Measurements from ENCODE around the gene USP4.
"Not testable (repeated sequence)": the region's sequence is repeated elsewhere in the genome, so short reads cannot be mapped to it uniquely, and the experiment has no call there.

USP4 gene

GRCh38 chr3:49333916-49334633 is 5.8 kb downstream of the USP4 start:
- TF ChIP-seq CTCF (conservative IDR thresholded peaks at IDR 0.05; ENCODE audit: low read depth) = no peak
- POLR2A ChIA-PET (ENCODE audit: low non-redundant PET) = interaction anchor here (0.5 kb wide), 1 partner anchor 23 kb away, joined by 5 read pairs; no protein-coding TSS in a partner anchor
- CTCF ChIA-PET = no interaction called here
- H3K27ac ChIP-seq = no peak overlapping the region
- DNase-seq (ENCODE audit: low spot score) = no peak

GRCh38 chr3:49333091-49333490 is 6.8 kb downstream of the USP4 start:
- H3K27ac ChIP-seq = no peak overlapping the region
- no peak for DNase-seq (ENCODE audit: low spot score)
- POLR2A ChIA-PET (ENCODE audit: low non-redundant PET) = no interaction called here
- CTCF ChIA-PET = no interaction called here
- no peak for TF ChIP-seq CTCF (conservative IDR thresholded peaks at IDR 0.05; ENCODE audit: low read depth)

- TF ChIP-seq CTCF (conservative IDR thresholded peaks at IDR 0.05; ENCODE audit: low read depth) = no peak
- ChIA-PET CTCF (no interaction called here), POLR2A (ENCODE audit: low non-redundant PET) (no interaction called here)
These were observed 10.7 kb downstream of the USP4 start for GRCh38 chr3:49329186-49329585.

GRCh38 chr3:49328350-49328749 is 11.5 kb downstream of the USP4 start:
- H3K27ac ChIP-seq = peak overlapping the region; percentile 69
- CTCF ChIA-PET; POLR2A ChIA-PET (ENCODE audit: low non-redundant PET); DNase-seq (ENCODE audit: low spot score): not testable (repeated sequence)

More at GRCh38 chr3:49329186-49329585, 10.7 kb downstream of the USP4 start:
- DNase-seq (ENCODE audit: low spot score) = no peak
- H3K27ac ChIP-seq = peak overlapping the region; percentile 69

GRCh38 chr3:49327485-49327884 is 12.4 kb downstream of the USP4 start:
- no peak for DNase-seq (ENCODE audit: low spot score)
- ChIA-PET CTCF (no interaction called here), POLR2A (ENCODE audit: low non-redundant PET) (no interaction called here)
- H3K27ac ChIP-seq = no peak overlapping the region
- TF ChIP-seq CTCF (conservative IDR thresholded peaks at IDR 0.05; ENCODE audit: low read depth) = no peak; the same call in 1 of the 2 replicates

- DNase-seq (ENCODE audit: low spot score) = no peak
- no peak for TF ChIP-seq CTCF (conservative IDR thresholded peaks at IDR 0.05; ENCODE audit: low read depth)
- ChIA-PET CTCF (no interaction called here), POLR2A (ENCODE audit: low non-redundant PET) (no interaction called here)
- no peak overlapping the region for H3K27ac ChIP-seq
These were observed 15.1 kb downstream of the USP4 start for GRCh38 chr3:49324768-49325167.

GRCh38 chr3:49316696-49317457 is 23.0 kb downstream of the USP4 start:
- H3K27ac ChIP-seq = peak overlapping the region; percentile 13; the same call in 1 of the 2 replicates
- no peak for DNase-seq (ENCODE audit: low spot score)
- POLR2A ChIA-PET (ENCODE audit: low non-redundant PET) = no interaction called here
- CTCF ChIA-PET = no interaction called here
- no peak for TF ChIP-seq CTCF (conservative IDR thresholded peaks at IDR 0.05; ENCODE audit: low read depth)

All from RWPE1 (cell line).